OCI-LY1 (cell line): Measurements from ENCODE around the gene OBSL1.

Experiments used
- H2AFZ ChIP-seq: fragments of 200-600 bp; sonication (generic), shearing (Covaris generic); 2 replicates; pipeline ENCODE4 v1.6.0; 2014; ENCODE audit warnings: antibody characterized with exemption, mild to moderate bottlenecking, low read length
- H3F3A ChIP-seq: fragments of 200-600 bp; sonication (generic), shearing (Covaris generic); 2 replicates; pipeline ENCODE4 v1.6.0; 2014; ENCODE audit warnings: mild to moderate bottlenecking, antibody characterized with exemption, low read length, moderate library complexity; ENCODE audit not compliant: insufficient read depth
- H3K27ac ChIP-seq: fragments of 200-600 bp; sonication (generic); 2 replicates; pipeline ENCODE4 v1.5.1; 2014; ENCODE audit warnings: low read length, mixed run types, mild to moderate bottlenecking, low read depth; ENCODE audit not compliant: poor library complexity, severe bottlenecking
- H3K27me3 ChIP-seq: fragments of 200-600 bp; sonication (generic); 2 replicates; pipeline ENCODE4 v1.6.0; 2014; ENCODE audit warnings: antibody characterized with exemption, mild to moderate bottlenecking, low read length, moderate library complexity; ENCODE audit not compliant: insufficient read depth
- H3K36me3 ChIP-seq: fragments of 200-600 bp; sonication (generic); 2 replicates; pipeline ENCODE4 v1.6.1; 2014; ENCODE audit warnings: mild to moderate bottlenecking, antibody characterized with exemption, low read length, moderate library complexity, mixed read lengths; ENCODE audit not compliant: insufficient read depth
- H3K4me1 ChIP-seq: fragments of 200-600 bp; sonication (generic); 2 replicates; pipeline ENCODE4 v1.5.1; 2014; ENCODE audit warnings: mild to moderate bottlenecking, low read length, moderate library complexity; ENCODE audit not compliant: insufficient read depth, severe bottlenecking
- H3K4me2 ChIP-seq: fragments of 200-600 bp; sonication (generic), shearing (Covaris generic); 2 replicates; pipeline ENCODE4 v1.6.1; 2014; ENCODE audit warnings: low read length
- H3K4me3 ChIP-seq: fragments of 200-600 bp; sonication (generic); 2 replicates; pipeline ENCODE4 v1.5.1; 2014; ENCODE audit warnings: low read length, low read depth, mild to moderate bottlenecking, mixed read lengths; ENCODE audit not compliant: poor library complexity, severe bottlenecking
- H3K79me2 ChIP-seq: fragments of 200-600 bp; shearing (Covaris generic); 2 replicates; pipeline ENCODE4 v1.6.1; 2016; ENCODE audit warnings: mixed run types, low read length, mixed read lengths; ENCODE audit not compliant: insufficient read depth
- H3K9ac ChIP-seq: fragments of 200-600 bp; sonication (generic), shearing (Covaris generic); 2 replicates; pipeline ENCODE4 v1.6.1; 2014; ENCODE audit warnings: mild to moderate bottlenecking, low read length, mixed read lengths
- H3K9me2 ChIP-seq: fragments of 200-600 bp; sonication (generic), shearing (Covaris generic); 2 replicates; pipeline ENCODE4 v1.6.1; 2014; ENCODE audit warnings: low read depth, mild to moderate bottlenecking, low read length, mixed read lengths
- H3K9me3 ChIP-seq: fragments of 200-600 bp; shearing (Covaris generic); 2 replicates; pipeline ENCODE4 v1.6.1; 2014; ENCODE audit warnings: low read length, mixed read lengths
- H4K20me1 ChIP-seq: fragments of 200-600 bp; sonication (generic), shearing (Covaris generic); 2 replicates; pipeline ENCODE4 v1.6.0; 2016; ENCODE audit warnings: mild to moderate bottlenecking, low read length; ENCODE audit not compliant: insufficient read depth
- CTCF ChIP-seq: fragments of 200-600 bp; sonication (generic), shearing (Covaris generic); IDR thresholded peaks from 2 replicates; pipeline ENCODE4 v1.5.1; 2017; ENCODE audit warnings: mild to moderate bottlenecking, antibody characterized with exemption, low read length, moderate library complexity, mixed read lengths
- EZH2 ChIP-seq: fragments of 200-600 bp; sonication (generic), shearing (Covaris generic); IDR thresholded peaks from 2 replicates; pipeline ENCODE4 v1.8.0; 2017; ENCODE audit warnings: borderline replicate concordance, mixed run types, mild to moderate bottlenecking, antibody characterized with exemption, low read length, moderate library complexity, mixed read lengths

The OBSL1 gene

GRCh38 chr2:219592736-219593135 is 21.4 kb upstream of the OBSL1 start:
- H3K9me2 ChIP-seq, result no peaks in the 10 kb centered on the region
- no peak overlapping the region for H3K4me3 ChIP-seq
- H3K9me3 ChIP-seq, result no peaks in the 10 kb centered on the region
- no peak overlapping the region for H3K27ac ChIP-seq
- TF ChIP-seq EZH2 (no peak), CTCF (no peak)
- no peaks in the 10 kb centered on the region for H4K20me1 ChIP-seq
- H3K4me1 ChIP-seq, result peaks cover 5% of the 10 kb centered on the region
- no peaks in the 10 kb centered on the region for H3K79me2 ChIP-seq
- no peaks in the 10 kb centered on the region for H3K27me3 ChIP-seq
- no peak overlapping the region for H3K4me2 ChIP-seq
- H3K36me3 ChIP-seq, result no peaks in the 10 kb centered on the region
- H3K9ac ChIP-seq, result no peak overlapping the region
- no peaks in the 10 kb centered on the region for H3F3A ChIP-seq
- H2AFZ ChIP-seq, result no peak overlapping the region

GRCh38 chr2:219591091-219591490 is 19.8 kb upstream of the OBSL1 start:
- Histone ChIP-seq H2AFZ (no peak overlapping the region), H3K79me2 (no peaks in the 10 kb centered on the region), H3K36me3 (no peaks in the 10 kb centered on the region), H3K9me3 (no peaks in the 10 kb centered on the region), H3K9me2 (no peaks in the 10 kb centered on the region), H3K4me1 (no peaks in the 10 kb centered on the region), H3K4me2 (no peak overlapping the region), H4K20me1 (no peaks in the 10 kb centered on the region), H3K27me3 (no peaks in the 10 kb centered on the region), H3F3A (no peaks in the 10 kb centered on the region), H3K4me3 (no peak overlapping the region), H3K27ac (no peak overlapping the region), H3K9ac (no peak overlapping the region)
- TF ChIP-seq EZH2 (no peak), CTCF (no peak)

GRCh38 chr2:219581346-219581745 is 10.0 kb upstream of the OBSL1 start:
- no peak for TF ChIP-seq CTCF
- Histone ChIP-seq H3K4me2 (no peak overlapping the region), H3K36me3 (no peaks in the 10 kb centered on the region), H2AFZ (no peak overlapping the region), H3K27ac (no peak overlapping the region), H3K9me2 (no peaks in the 10 kb centered on the region), H3F3A (no peaks in the 10 kb centered on the region), H3K79me2 (no peaks in the 10 kb centered on the region), H3K4me3 (no peak overlapping the region), H3K4me1 (no peaks in the 10 kb centered on the region), H3K9ac (no peak overlapping the region), H3K27me3 (no peaks in the 10 kb centered on the region), H3K9me3 (no peaks in the 10 kb centered on the region), H4K20me1 (no peaks in the 10 kb centered on the region)
